ENCODE measurements around the gene KPNA1.

DNA sequence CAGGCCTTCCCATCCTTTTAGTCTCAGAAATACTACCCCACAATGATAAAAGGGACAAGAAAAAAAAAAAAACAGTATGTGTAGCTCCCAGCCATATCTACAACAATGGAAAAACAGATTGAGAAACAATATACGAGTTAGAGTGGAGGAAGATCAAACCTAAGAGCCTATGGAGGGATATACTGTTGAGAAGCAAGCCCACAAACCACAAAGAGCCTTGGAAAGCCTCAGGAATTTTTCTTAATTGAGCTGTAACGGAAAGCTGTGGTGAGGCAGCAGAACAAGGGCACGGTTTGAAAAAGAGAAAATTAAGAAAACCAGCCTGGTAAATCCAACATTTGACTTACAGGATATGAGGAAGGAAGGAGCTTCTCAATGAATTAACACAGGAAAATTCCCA, 21.4 kb downstream of the KPNA1 start:
- TF ChIP-seq, protein P1, sequence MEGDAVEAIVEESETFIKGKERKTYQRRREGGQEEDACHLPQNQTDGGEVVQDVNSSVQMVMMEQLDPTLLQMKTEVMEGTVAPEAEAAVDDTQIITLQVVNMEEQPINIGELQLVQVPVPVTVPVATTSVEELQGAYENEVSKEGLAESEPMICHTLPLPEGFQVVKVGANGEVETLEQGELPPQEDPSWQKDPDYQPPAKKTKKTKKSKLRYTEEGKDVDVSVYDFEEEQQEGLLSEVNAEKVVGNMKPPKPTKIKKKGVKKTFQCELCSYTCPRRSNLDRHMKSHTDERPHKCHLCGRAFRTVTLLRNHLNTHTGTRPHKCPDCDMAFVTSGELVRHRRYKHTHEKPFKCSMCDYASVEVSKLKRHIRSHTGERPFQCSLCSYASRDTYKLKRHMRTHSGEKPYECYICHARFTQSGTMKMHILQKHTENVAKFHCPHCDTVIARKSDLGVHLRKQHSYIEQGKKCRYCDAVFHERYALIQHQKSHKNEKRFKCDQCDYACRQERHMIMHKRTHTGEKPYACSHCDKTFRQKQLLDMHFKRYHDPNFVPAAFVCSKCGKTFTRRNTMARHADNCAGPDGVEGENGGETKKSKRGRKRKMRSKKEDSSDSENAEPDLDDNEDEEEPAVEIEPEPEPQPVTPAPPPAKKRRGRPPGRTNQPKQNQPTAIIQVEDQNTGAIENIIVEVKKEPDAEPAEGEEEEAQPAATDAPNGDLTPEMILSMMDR (IDR thresholded peaks at IDR 0.05): no peak
- no peak for TF ChIP-seq POLR2A (IDR thresholded peaks at IDR 0.05)

Data from ovary (tissue), 3 donors.